Measurements from ENCODE around the gene NGFR. TPM values are rescaled to one million over a fixed set of nuclear protein-coding genes. Genes with fewer than 3 reads are reported as not detected.

NGFR gene
- total and polyA plus RNA-seq, 9 of the 15 experiments (the other 6 are each of a cell fraction or from before 2014, with no cell fraction given), result 0.07 to 0.23 (median 0.13) TPM; not detected in 4

GRCh38 chr17:49515196-49515770, 20.2 kb downstream of the NGFR start (continued):
- peak; percentile 18; the same call in 1 of the 2 replicates for TF ChIP-seq HES1 (IDR thresholded peaks at IDR 0.05; ENCODE audit: low read depth)
- TF ChIP-seq POLR2AphosphoS5 (IDR thresholded peaks at IDR 0.05; ENCODE audit: control insufficient read depth, insufficient read depth, low read depth, low read length), result no peak
- TF ChIP-seq PTRF (tag; IDR thresholded peaks at IDR 0.05), result no peak
- no peak for TF ChIP-seq ZC3H4 (CRISPR knock-in tag; IDR thresholded peaks at IDR 0.05; ENCODE audit: borderline replicate concordance)
- no peak for TF ChIP-seq MTA3 (IDR thresholded peaks at IDR 0.05; ENCODE audit: borderline replicate concordance)
- TF ChIP-seq NR3C1 (CRISPR knock-in tag; IDR thresholded peaks at IDR 0.05), result no peak
- TF ChIP-seq SIN3B (IDR thresholded peaks at IDR 0.05; ENCODE audit: low read depth), result no peak
- no peak for TF ChIP-seq HMBOX1 (IDR thresholded peaks at IDR 0.05)
- TF ChIP-seq ZNF561 (CRISPR knock-in tag; conservative IDR thresholded peaks at IDR 0.05), result no peak
- no peak for TF ChIP-seq RUNX1 (IDR thresholded peaks at IDR 0.05; ENCODE audit: low read depth)
- no peak for TF ChIP-seq NCOA1 (IDR thresholded peaks at IDR 0.05; ENCODE audit: low read depth)
- no peak for TF ChIP-seq SMAD3 (CRISPR knock-in tag; conservative IDR thresholded peaks at IDR 0.05)
- no peak for TF ChIP-seq SETDB1 (IDR thresholded peaks at IDR 0.05; ENCODE audit: low read length)
- TF ChIP-seq CREB1 (IDR thresholded peaks at IDR 0.05), result no peak
- TF ChIP-seq CREB1 (CRISPR knock-in tag; IDR thresholded peaks at IDR 0.05), result no peak
- no peak for TF ChIP-seq ZBTB49 (CRISPR knock-in tag; IDR thresholded peaks at IDR 0.05; ENCODE audit: borderline replicate concordance)
- no peak for TF ChIP-seq BRF2 (IDR thresholded peaks at IDR 0.05; ENCODE audit: borderline replicate concordance, insufficient read depth, insufficient read length)
- no peak for TF ChIP-seq NFIX (CRISPR knock-in tag; IDR thresholded peaks at IDR 0.05; ENCODE audit: low read depth)
- no peak for TF ChIP-seq EP400 (IDR thresholded peaks at IDR 0.05)
- TF ChIP-seq ILK (tag; IDR thresholded peaks at IDR 0.05; ENCODE audit: borderline replicate concordance, low read depth), result no peak
- peak; percentile 35; the same call in 1 of the 2 replicates for TF ChIP-seq ETV1 (tag; conservative IDR thresholded peaks at IDR 0.05; ENCODE audit: low read depth)
- TF ChIP-seq ZNF174 (CRISPR knock-in tag; IDR thresholded peaks at IDR 0.05), result no peak
- TF ChIP-seq CHD2 (IDR thresholded peaks at IDR 0.05; ENCODE audit: low read depth, low read length), result no peak
- TF ChIP-seq HNRNPH1 (optimal IDR thresholded peaks at IDR 0.05; ENCODE audit: low read depth, low read length), result no peak
- TF ChIP-seq ARID2 (IDR thresholded peaks at IDR 0.05), result no peak
- no peak for TF ChIP-seq PML (IDR thresholded peaks at IDR 0.05; ENCODE audit: low read length)
- no peak for TF ChIP-seq SP2 (IDR thresholded peaks at IDR 0.05; ENCODE audit: extremely low read depth, low read depth, low read length, poor library complexity, severe bottlenecking)
